Stimulated activated CD4-positive, alpha-beta T cell treated with anti-CD3 and anti-CD28 coated beads, TNF-alpha, amount 100 ng/mL, for 4 hours (primary cell): Measurements from ENCODE around the gene GOT2.
"Not testable (repeated sequence)": the region's sequence is repeated elsewhere in the genome, so short reads cannot be mapped to it uniquely, and the experiment has no call there.

ENCODE experiments used
- DNase-seq, 3 experiments: peaks; one replicate each; pipeline ENCODE4 v3.0.0-alpha.2; 2020; ENCODE audit warnings: low read depth in 3 of 3

GOT2 gene

DNA sequence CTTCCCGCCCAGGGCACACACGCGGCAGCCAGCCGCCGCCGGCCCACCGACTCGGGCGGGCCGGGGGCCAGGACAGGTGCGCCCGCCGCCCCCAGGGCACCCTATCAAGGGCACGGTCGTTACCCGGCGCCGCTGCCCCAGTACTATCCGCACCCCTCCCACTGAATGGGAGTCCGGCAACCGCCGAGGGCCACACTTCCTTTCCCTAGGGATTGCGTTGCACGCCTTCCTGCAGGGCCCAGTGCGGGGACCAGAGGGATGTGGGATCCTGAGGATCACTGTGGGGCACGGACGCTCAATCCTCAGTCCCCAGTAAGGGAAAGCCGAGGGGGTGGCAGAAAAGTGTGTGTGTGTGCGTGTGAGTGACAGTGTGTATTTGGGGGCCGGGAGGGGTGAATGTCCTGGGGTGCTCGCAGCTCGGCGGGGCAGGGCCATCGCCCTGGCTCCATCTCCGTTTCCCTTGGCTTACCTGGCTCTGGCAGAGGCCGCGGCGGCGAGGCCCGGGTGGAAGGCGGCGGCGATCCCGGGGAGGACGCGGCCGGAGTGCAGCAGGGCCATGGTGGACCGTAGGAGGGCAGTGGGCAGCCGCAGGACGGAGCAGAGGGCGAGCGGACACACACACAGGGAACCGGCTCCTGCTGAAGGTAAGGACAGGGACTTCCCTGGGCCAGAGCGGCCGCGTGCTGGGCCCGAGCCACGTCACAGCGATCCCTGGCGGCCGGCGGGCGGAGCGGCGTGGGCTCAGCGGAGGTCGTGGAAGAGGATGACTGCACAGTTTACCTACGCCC lies at the start of gene GOT2:
Gene GOT2 (minus strand): TSS at position 646 of the 788 bp plus-strand sequence. CDS start 88 bp downstream, at position 558.
- peak; percentile 66 to 75 (median 75) for DNase-seq

GRCh38 chr16:58779291-58779690 lies 45.2 kb upstream of the GOT2 start:
- not testable (repeated sequence) for DNase-seq

DNA sequence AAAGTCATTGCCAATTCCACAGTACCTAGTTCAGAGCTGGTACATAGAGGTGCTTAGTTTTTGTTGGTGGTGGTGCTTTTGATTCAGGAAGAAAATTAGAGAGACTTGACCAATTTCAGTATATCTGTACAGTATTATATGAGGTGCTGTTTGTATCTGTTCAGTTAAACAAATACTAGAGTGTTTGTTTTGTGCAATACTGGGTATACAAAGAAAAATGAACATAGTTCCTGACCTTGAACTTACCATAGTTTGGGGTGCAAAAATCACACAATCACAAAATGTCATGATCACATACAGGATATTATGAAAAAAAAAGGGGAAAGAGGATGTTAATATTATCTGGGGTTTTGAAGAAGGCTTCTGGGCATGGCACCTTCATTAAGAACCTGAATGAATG lies 39.8 kb upstream of the GOT2 start:
- DNase-seq, result no peak

DNA sequence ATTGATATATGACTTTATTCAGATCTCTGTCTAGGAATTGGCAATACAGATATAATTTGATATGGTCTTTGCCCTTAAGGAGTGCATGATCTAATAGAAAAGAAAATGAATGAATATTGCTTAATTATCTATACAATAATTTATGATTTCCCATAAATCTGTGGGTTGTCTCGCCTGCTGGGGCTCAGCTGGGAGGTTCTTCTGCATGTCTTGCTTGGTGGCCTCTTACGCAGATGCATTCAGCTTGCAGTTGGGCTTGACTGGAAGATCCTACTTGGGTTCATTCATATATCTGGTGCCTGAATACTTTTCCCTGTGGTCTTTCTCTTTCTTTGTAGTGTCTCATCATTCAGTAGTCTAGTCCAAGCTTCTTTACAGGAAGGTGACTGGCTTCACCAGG lies 34.0 kb upstream of the GOT2 start:
- DNase-seq, result no peak

- DNase-seq, result no peak
Observed at GRCh38 chr16:58767581-58767980, 33.5 kb upstream of the GOT2 start.

DNA sequence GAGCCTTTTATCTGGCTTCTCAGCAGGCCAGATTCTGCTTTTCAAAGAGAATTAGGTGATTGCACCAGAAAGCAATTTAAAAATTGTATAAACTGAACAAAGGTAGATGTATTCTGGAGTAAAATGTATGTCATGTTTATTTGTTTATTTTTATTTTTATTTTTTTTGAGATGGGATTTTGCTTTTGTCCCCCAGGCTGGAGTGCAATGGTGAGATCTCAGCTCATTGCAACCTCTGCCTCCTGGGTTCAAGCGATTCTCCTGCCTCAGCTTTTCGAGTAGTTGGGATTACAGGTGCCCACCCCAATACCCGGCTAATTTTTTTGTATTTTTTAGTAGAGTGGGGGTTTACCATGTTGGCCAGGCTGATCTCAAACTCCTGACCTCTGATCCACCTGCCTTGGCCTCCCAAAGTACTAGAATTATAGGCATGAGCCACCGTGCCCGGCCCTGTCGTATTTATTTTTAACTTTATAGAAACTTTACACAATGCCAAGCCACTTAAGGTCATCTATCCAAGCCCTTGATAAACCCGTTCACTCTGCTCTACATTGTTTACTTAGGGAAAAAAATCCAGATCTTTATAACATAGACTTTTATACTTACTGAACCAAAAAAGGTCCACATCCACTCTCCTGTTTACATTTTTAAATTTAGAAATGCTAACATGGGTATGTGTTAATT lies 22.7 kb upstream of the GOT2 start:
- DNase-seq, result no peak

DNA sequence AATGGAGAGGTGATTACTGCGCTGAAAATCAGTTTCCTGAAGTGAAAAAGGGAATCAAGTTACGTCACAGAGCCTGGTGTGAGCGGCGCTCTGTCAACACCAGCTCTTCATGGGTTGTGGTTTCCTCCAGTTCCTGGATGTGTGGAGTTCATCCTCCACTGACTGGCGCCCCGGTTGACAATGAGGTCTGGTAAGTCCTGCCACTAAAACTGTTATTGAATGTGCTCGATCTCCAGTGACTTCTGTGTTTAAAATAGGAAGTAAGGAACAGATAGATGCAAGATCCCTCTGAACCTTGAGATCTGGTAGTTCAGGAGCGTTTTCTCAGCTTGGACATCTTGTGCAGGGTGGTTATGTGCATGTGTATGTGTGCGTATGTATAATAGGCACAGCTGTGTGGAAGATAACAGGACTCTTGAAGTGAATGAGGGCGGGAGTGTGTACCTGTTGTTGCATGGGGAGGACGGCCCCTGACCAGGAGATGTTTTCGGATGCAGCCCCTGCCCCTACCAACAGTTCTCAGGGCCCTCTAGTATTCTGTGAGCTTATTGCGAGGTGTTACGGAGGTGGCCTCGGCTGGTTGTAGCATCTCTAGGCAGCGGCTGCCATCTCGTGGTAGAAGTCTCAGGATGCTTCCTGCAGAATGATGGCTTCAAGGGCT lies 22.0 kb upstream of the GOT2 start:
- peak; percentile 55 to 65 (median 65) for DNase-seq

- no peak for DNase-seq
Observed at GRCh38 chr16:58753711-58754134, 19.6 kb upstream of the GOT2 start.

DNA sequence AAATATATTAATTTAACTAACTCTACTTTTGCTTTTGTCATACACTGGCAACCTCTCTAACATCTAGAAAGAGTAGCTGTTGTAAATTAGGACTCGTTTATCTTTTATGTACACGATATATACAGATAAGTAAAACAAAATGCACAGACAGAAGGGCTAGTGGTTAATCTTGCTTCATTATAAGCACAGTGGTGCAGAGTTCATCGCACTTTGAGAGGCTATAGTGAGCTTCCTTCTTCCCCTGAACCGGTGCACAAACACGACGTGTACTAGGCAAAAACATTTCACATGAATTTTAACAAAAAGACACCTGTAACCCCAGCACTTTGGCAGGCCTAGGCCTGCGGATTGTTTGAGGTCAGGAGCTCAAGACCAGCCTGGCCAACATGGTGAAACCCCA lies 10.4 kb upstream of the GOT2 start:
- DNase-seq, result no peak

GRCh38 chr16:58741976-58742375 lies 7.9 kb upstream of the GOT2 start:
- no peak for DNase-seq

GRCh38 chr16:58741166-58741565 lies 7.0 kb upstream of the GOT2 start:
- DNase-seq, result no peak

GRCh38 chr16:58738672-58739296 lies 4.7 kb upstream of the GOT2 start:
- no peak for DNase-seq

DNA sequence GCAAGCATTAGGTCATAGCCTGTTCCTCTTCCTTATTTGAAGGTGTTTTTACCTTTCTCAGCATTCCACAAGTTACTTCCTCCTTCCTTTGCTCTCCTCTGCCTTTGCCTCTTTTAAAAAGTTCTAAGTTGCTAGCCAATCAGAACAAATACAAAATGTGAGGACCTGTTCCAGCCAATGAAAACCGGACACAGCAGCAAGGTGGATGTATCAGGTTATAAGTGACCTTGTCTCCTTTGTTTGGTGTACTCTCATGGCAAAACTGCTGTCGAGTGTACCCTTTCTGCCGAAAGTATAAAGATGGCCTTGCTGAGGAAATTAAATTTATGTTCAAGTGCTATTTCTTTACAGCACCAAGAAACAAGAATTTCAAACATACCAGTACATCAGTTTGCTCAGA lies 2.2 kb upstream of the GOT2 start:
- not testable (repeated sequence) for DNase-seq

GRCh38 chr16:58734459-58734787 lies 307 bp upstream of the GOT2 start:
- no peak for DNase-seq

- DNase-seq, result no peak
Observed at GRCh38 chr16:58733248-58733670, 857 bp downstream of the GOT2 start.

DNA sequence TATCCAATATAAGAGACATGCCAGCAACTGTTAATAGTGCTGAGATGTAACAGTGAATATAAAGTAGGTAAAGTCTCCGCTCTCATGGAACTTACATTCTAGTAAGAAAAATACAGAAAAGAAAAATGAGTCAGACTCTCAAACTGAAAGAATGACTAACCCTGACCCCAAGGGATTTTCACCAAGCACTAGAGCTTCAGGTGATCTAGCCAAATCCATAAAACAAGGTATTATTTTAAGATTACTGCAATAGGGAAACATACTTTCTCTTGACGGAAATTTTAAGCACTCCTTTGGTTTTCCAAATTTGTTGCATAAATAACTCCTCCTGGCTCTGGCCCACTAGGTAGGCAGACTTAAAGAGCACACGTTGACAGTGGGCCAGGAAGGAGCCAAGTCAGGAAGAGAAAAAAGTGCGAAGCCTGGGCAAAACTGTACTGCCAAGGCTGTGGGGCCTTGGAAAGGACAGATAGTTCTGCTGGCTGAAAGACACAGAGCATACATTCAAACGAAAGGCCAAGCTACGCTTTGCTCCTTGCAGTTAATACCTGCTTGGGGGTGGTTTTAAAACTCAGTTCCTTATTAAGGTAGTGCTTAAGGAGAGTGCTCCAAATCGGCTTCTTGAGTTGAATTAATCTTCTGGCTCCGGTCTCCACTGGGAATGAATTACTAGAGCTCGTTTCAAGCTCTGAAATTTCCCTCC lies 1.4 kb downstream of the GOT2 start:
- no peak for DNase-seq

- no peak for DNase-seq
Observed at GRCh38 chr16:58730724-58731370, 3.3 kb downstream of the GOT2 start.

- DNase-seq, result no peak
Observed at GRCh38 chr16:58727796-58728568, 6.1 kb downstream of the GOT2 start.

- DNase-seq, result no peak
Observed at GRCh38 chr16:58727028-58727781, 6.9 kb downstream of the GOT2 start.

DNA sequence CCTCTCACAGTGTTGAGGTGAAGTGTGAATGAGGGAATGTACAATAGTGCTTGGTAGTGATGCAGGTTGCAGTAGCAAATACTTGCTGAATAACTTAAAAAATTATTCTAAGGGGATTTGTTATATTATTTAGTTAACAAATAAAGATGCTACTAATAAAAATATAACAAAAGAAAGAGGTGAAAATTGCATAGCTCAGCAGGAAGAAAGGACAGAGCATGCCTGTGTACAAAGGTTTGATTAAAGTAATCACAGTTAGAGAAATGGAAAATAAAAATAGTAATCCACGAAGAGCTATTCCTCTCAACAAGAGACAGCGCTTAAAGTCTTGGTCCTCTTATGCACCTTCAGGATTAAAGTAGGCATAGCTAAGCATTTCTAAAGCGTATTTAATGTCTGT lies 11.0 kb downstream of the GOT2 start:
- DNase-seq, result no peak
